ENCODE measurements around the gene CHTF8. TPM values are rescaled to one million over a fixed set of nuclear protein-coding genes. Genes with fewer than 3 reads are reported as not detected.

The CHTF8 gene
- total RNA-seq: 10 to 100 TPM; 59.8 to 94.4 (median 69.4) TPM

DNA sequence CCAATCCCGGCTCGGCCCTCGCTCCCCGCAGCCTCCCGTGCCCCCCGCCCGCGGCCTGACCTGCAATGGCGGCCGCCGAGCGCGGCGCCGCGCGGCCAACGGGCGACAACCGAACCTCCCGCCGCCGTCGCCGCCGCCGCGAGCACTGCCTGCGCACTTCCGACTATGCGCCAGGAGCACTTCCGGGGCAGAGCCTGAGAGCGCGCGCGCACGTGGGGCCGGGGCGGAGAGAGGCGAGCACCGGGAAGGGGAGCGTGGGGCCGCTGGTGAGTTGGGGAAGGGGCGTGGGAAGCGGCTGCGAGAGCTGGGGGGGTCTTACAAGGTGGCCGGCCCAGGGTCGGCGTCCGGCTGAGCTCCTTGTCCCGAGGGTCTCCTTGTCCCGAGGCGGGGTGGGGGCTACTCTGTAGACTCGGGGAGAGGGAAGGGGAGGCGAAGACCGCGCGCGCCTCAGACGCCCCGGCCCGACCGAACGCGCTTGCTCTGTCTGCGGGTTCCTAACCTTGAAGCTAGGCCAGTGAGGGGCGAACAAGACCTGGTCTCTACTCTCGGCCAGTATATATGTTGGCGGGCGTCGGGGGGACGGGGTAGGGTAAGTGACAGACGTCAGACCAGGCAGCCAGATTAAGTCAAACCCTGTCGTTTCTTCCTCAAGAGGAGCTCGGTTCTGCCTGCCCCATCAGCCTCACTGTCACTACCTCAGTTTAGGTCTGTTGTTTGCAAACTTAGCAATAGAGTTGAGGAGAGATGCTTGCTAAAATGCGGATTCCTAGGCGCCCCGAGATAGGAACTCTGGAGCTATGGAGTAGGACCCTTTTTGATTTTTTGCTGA, at the start of gene CHTF8, which contains the start of gene UTP4:
CHTF8 (minus strand) TSS at position 165 of the 829 bp plus-strand sequence. CDS start 11,130 bp downstream, outside the sequence.
UTP4 (plus strand) TSS at position 226 of the 829 bp plus-strand sequence. CDS start 811 bp downstream, outside the sequence.
- 2% methylated on average over 15 of the region's 78 CpGs for WGBS
- intact Hi-C loops (cut with DNase I): no loop called here
- Histone ChIP-seq H3K36me3 (peaks cover 0 to 28% (median 17%) of the 10 kb centered on the region in 4 donors), H3K27ac (replicated peaks in 1 of 4) (peak within 1 kb of the TSS; percentile 91 to 96 (median 95)), H3K4me3 (peak within 1 kb of the TSS; percentile 88 to 99 (median 95)), H3K4me1 (peaks cover 21 to 54% (median 42%) of the 10 kb centered on the region in 4 donors), H3K27me3 (no peaks in the 10 kb centered on the region), H3K9me3 (no peaks in the 10 kb centered on the region)
- DNase-seq (ENCODE audit: extremely low spot score): peak; percentile 95
- no peak for TF ChIP-seq EP300 (IDR thresholded peaks at IDR 0.05)
- peak; percentile 82 for TF ChIP-seq POLR2A (IDR thresholded peaks at IDR 0.05; ENCODE audit: low read depth)
- TF ChIP-seq POLR2AphosphoS5 (IDR thresholded peaks at IDR 0.05): peak; percentile 96
- TF ChIP-seq, protein P1, sequence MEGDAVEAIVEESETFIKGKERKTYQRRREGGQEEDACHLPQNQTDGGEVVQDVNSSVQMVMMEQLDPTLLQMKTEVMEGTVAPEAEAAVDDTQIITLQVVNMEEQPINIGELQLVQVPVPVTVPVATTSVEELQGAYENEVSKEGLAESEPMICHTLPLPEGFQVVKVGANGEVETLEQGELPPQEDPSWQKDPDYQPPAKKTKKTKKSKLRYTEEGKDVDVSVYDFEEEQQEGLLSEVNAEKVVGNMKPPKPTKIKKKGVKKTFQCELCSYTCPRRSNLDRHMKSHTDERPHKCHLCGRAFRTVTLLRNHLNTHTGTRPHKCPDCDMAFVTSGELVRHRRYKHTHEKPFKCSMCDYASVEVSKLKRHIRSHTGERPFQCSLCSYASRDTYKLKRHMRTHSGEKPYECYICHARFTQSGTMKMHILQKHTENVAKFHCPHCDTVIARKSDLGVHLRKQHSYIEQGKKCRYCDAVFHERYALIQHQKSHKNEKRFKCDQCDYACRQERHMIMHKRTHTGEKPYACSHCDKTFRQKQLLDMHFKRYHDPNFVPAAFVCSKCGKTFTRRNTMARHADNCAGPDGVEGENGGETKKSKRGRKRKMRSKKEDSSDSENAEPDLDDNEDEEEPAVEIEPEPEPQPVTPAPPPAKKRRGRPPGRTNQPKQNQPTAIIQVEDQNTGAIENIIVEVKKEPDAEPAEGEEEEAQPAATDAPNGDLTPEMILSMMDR (IDR thresholded peaks at IDR 0.05): no peak

GRCh38 chr16:69180011-69180338, 47.6 kb upstream of the CHTF8 start:
- H3K27me3 ChIP-seq: no peaks in the 10 kb centered on the region
- peak overlapping the region in 1 of 4 donors; percentile 5 for H3K4me3 ChIP-seq
- peaks cover 24 to 69% (median 59%) of the 10 kb centered on the region in 4 donors for H3K4me1 ChIP-seq
- H3K36me3 ChIP-seq: no peaks in the 10 kb centered on the region
- TF ChIP-seq, protein P1 (IDR thresholded peaks at IDR 0.05): no peak
- TF ChIP-seq POLR2A (IDR thresholded peaks at IDR 0.05; ENCODE audit: low read depth) (no peak), EP300 (IDR thresholded peaks at IDR 0.05) (no peak), POLR2AphosphoS5 (IDR thresholded peaks at IDR 0.05) (no peak)
- H3K9me3 ChIP-seq: no peaks in the 10 kb centered on the region
- H3K27ac ChIP-seq (replicated peaks in 1 of 4): peak overlapping the region; percentile 73 to 83 (median 80)
- intact Hi-C loops (cut with DNase I): no loop called here
- DNase-seq (ENCODE audit: extremely low spot score): no peak

DNA sequence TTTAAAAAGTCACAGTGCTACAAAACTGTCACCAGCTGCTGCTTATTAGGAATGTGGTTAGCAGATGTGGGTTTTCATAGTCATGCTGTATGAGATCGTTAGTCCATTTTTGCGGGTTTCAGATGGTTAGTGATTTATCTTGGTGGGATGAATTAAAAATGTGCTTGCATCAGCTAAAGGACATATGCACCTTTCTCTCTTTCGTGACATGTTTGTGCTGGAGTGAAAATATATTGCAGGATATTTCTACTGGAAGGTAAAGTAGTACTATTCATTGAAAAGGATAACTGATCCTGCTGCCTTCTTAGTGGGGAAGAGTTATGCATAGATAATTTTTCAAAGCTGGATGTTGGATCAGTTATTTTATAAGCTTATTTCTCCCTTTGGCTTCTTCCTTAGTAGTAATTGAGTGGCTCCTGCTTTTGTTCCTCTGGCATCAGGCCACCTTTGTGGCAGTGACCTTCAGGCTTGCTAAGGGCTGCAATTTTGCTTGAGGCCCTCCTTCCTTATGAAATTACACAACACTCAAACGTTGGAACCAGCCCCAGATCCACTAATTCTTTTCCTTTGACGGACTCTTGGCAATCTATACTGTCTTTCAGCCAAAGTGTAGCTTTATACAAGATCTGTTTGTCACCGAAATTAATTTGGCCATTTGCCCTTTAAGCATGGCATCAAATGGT, 47.1 kb upstream of the CHTF8 start:
- DNase-seq (ENCODE audit: extremely low spot score): peak; percentile 93
- Histone ChIP-seq H3K27me3 (no peaks in the 10 kb centered on the region), H3K36me3 (no peaks in the 10 kb centered on the region), H3K27ac (replicated peaks in 1 of 4) (peak overlapping the region; percentile 73 to 83 (median 80)), H3K4me3 (peak overlapping the region in 1 of 4 donors; percentile 5), H3K4me1 (peaks cover 24 to 74% (median 63%) of the 10 kb centered on the region in 4 donors), H3K9me3 (no peaks in the 10 kb centered on the region)
- TF ChIP-seq EP300 (IDR thresholded peaks at IDR 0.05) (no peak), POLR2AphosphoS5 (IDR thresholded peaks at IDR 0.05) (peak; percentile 68 to 75), POLR2A (IDR thresholded peaks at IDR 0.05; ENCODE audit: low read depth) (no peak)
- TF ChIP-seq, protein P1 (IDR thresholded peaks at IDR 0.05): no peak
- intact Hi-C loops (cut with DNase I): loop anchor here (10.0 kb wide), 1 partner anchor 95 kb away; no protein-coding TSS in a partner anchor
- 3% methylated on average over 6 of the region's 6 CpGs for WGBS

DNA sequence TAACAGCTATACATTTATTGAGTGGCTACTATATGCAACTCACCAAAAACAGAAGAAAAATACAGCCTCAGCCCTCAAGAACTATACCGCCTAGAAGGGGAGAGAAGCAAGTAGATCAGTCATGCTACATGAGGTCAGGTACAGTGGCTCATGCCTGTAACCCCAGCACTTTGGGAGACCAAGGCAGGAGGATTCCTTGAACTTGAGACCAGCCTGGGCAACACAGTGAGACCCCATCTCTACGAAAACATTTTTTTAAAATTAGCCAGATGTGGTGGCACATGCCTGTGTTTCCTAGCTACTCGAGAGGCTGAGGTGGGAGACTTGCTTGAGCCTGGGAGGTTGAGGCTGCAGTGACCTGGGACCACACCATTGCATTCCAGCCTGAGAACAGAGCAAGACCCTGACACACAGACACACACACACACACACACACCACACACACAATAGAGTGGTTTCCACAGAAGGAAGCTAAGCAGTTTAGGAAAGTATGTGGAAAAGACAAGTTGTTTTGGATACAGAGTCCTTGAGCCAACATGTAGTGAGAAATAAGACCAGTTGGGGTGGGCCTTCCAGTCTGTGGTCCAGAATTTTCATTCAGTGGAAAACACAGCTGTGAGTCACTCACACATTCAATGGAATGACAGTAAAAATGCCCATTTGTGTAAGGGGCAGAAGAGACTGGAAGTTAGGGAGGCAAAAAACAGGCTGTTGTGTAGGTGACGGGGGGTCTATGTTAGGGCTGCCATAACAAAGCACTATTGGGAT, 43.8 kb upstream of the CHTF8 start:
- H3K36me3 ChIP-seq: no peaks in the 10 kb centered on the region
- TF ChIP-seq POLR2AphosphoS5 (IDR thresholded peaks at IDR 0.05): peak in 1 of 2 donors; percentile 14
- TF ChIP-seq, protein P1 (IDR thresholded peaks at IDR 0.05): no peak
- intact Hi-C loops (cut with DNase I): loop anchor here (10.0 kb wide), 1 partner anchor 99 kb away; no protein-coding TSS in a partner anchor
- H3K27ac ChIP-seq (replicated peaks in 1 of 4): peak overlapping the region; percentile 5 to 71 (median 58)
- H3K9me3 ChIP-seq: no peaks in the 10 kb centered on the region
- WGBS: 85% methylated on average over 4 of the region's 4 CpGs
- H3K4me3 ChIP-seq: no peak overlapping the region
- peaks cover 33 to 84% (median 73%) of the 10 kb centered on the region in 4 donors for H3K4me1 ChIP-seq
- DNase-seq (ENCODE audit: extremely low spot score): no peak
- no peaks in the 10 kb centered on the region for H3K27me3 ChIP-seq
